Activated T-helper 1 cell treated with Interleukin-2 at 50 U/mL for 16 hours (primary cell): ENCODE data around the gene THRB.
"Not testable (repeated sequence)": the region's sequence is repeated elsewhere in the genome, so short reads cannot be mapped to it uniquely, and the experiment has no call there.

Source experiments
- DNase-seq: peaks from one replicate; pipeline ENCODE4 v3.0.0-alpha.2; 2020; ENCODE audit warnings: low read depth

The THRB gene

GRCh38 chr3:24401090-24401810, 93.4 kb downstream of the THRB start:
- DNase-seq = no peak

GRCh38 chr3:24400450-24400849, 94.2 kb downstream of the THRB start:
- DNase-seq = no peak

GRCh38 chr3:24400015-24400414, 94.6 kb downstream of the THRB start:
- DNase-seq = no peak

GRCh38 chr3:24399614-24400013, 95.0 kb downstream of the THRB start:
- DNase-seq = no peak

- DNase-seq = not testable (repeated sequence)
These were observed 95.9 kb downstream of the THRB start for GRCh38 chr3:24398712-24399111.

- DNase-seq = no peak
These were observed 98.3 kb downstream of the THRB start for GRCh38 chr3:24396338-24396737.

GRCh38 chr3:24394754-24395153, 99.9 kb downstream of the THRB start:
- DNase-seq = no peak

- no peak for DNase-seq
These were observed 101.3 kb downstream of the THRB start for GRCh38 chr3:24393316-24393715.

- DNase-seq = no peak
These were observed 104.2 kb downstream of the THRB start for GRCh38 chr3:24390169-24391130.

GRCh38 chr3:24389108-24390090, 105.3 kb downstream of the THRB start:
- DNase-seq = no peak

- DNase-seq = no peak
These were observed 106.0 kb downstream of the THRB start for GRCh38 chr3:24388611-24389010.

GRCh38 chr3:24388159-24388558, 106.5 kb downstream of the THRB start:
- DNase-seq = no peak

- no peak for DNase-seq
These were observed 107.2 kb downstream of the THRB start for GRCh38 chr3:24387493-24387892.

GRCh38 chr3:24387000-24387399, 107.7 kb downstream of the THRB start:
- DNase-seq = no peak

- no peak for DNase-seq
These were observed 108.2 kb downstream of the THRB start for GRCh38 chr3:24386458-24386857.

- DNase-seq = no peak
These were observed 109.5 kb downstream of the THRB start for GRCh38 chr3:24385012-24385615.

- DNase-seq = no peak
These were observed 112.0 kb downstream of the THRB start for GRCh38 chr3:24382647-24383046.

- DNase-seq = no peak
These were observed 114.7 kb downstream of the THRB start for GRCh38 chr3:24379936-24380335.

- DNase-seq = no peak
These were observed 116.3 kb downstream of the THRB start for GRCh38 chr3:24378313-24378712.

GRCh38 chr3:24377218-24377993, 117.2 kb downstream of the THRB start:
- DNase-seq = no peak

- DNase-seq = no peak
These were observed 118.7 kb downstream of the THRB start for GRCh38 chr3:24375947-24376384.
